ENCODE measurements around the gene PPIL1. TPM values are rescaled to one million over a fixed set of nuclear protein-coding genes. Genes with fewer than 3 reads are reported as not detected.

Gene PPIL1
- 10 to 100 TPM; 36.1 to 46.8 (median 39.6) TPM for total RNA-seq (2021; fragmentation: NEBNext Ultra II Directional; extraction: Animal tissue kit (Norgen Biotek cat#: 25700))
- long read RNA-seq, transcript PPIL1-201 (4 exons, 1,739 nt), result major isoform, 52 of 55 reads
- long read RNA-seq, partial matches to known transcripts, result 2 of 55 reads
- long read RNA-seq, other reads (novel, unspliced or antisense), result 0 of 55 reads

- peak within 1 kb of the TSS; percentile 99 for H3K4me3 Mint-ChIP-seq
- peaks cover 60% of the 10 kb centered on the region for H3K4me1 Mint-ChIP-seq (ENCODE audit: low read depth)
- DNase-seq, result peak; percentile 85
- no peaks in the 10 kb centered on the region for H3K27me3 Mint-ChIP-seq (ENCODE audit: insufficient read depth)
- peak; percentile 15; the same call in 1 of the 2 replicates for TF ChIP-seq CTCF (IDR thresholded peaks at IDR 0.05)
- peak within 1 kb of the TSS; percentile 100 for H3K27ac Mint-ChIP-seq
- H3K36me3 Mint-ChIP-seq (ENCODE audit: low read depth), result peaks cover 16% of the 10 kb centered on the region; the same call in 1 of the 2 replicates
- H3K9me3 Mint-ChIP-seq, result no peaks in the 10 kb centered on the region
These were observed at the start of gene PPIL1 for GRCh38 chr6:36874443-36875249. Gene PPIL1, minus strand, starts transcription at chr6:36874803. Its CDS starts 31 bp downstream, at chr6:36874772.

- DNase-seq, result no peak
- no peak overlapping the region for H3K4me3 Mint-ChIP-seq
- no peaks in the 10 kb centered on the region for H3K9me3 Mint-ChIP-seq
- peaks cover 44% of the 10 kb centered on the region for H3K4me1 Mint-ChIP-seq (ENCODE audit: low read depth)
- H3K36me3 Mint-ChIP-seq (ENCODE audit: low read depth), result peaks cover 41% of the 10 kb centered on the region
- peak overlapping the region; percentile 17; the same call in 1 of the 2 replicates for H3K27ac Mint-ChIP-seq
- TF ChIP-seq CTCF (IDR thresholded peaks at IDR 0.05), result no peak
- peaks cover 1% of the 10 kb centered on the region; the same call in 1 of the 2 replicates for H3K27me3 Mint-ChIP-seq (ENCODE audit: insufficient read depth)
These were observed 49.5 kb upstream of the PPIL1 start for GRCh38 chr6:36924131-36924530.

- no peak for TF ChIP-seq CTCF (IDR thresholded peaks at IDR 0.05)
- DNase-seq, result no peak
- Mint-ChIP-seq H3K9me3 (no peaks in the 10 kb centered on the region), H3K36me3 (ENCODE audit: low read depth) (peaks cover 48% of the 10 kb centered on the region), H3K4me3 (no peak overlapping the region), H3K27ac (no peak overlapping the region), H3K27me3 (ENCODE audit: insufficient read depth) (no peaks in the 10 kb centered on the region), H3K4me1 (ENCODE audit: low read depth) (peaks cover 66% of the 10 kb centered on the region)
These were observed 45.9 kb upstream of the PPIL1 start for GRCh38 chr6:36920546-36920945.

- H3K9me3 Mint-ChIP-seq, result no peaks in the 10 kb centered on the region
- H3K27ac Mint-ChIP-seq, result no peak overlapping the region
- peaks cover 61% of the 10 kb centered on the region for H3K4me1 Mint-ChIP-seq (ENCODE audit: low read depth)
- no peaks in the 10 kb centered on the region for H3K27me3 Mint-ChIP-seq (ENCODE audit: insufficient read depth)
- no peak for TF ChIP-seq CTCF (IDR thresholded peaks at IDR 0.05)
- no peak overlapping the region for H3K4me3 Mint-ChIP-seq
- H3K36me3 Mint-ChIP-seq (ENCODE audit: low read depth), result peaks cover 48% of the 10 kb centered on the region
- no peak for DNase-seq
These were observed 45.4 kb upstream of the PPIL1 start for GRCh38 chr6:36920049-36920448.

GRCh38 chr6:36917541-36918193, 43.1 kb upstream of the PPIL1 start:
- DNase-seq, result peak; percentile 86
- Mint-ChIP-seq H3K27me3 (ENCODE audit: insufficient read depth) (no peaks in the 10 kb centered on the region; the same call in 1 of the 2 replicates), H3K9me3 (no peaks in the 10 kb centered on the region), H3K36me3 (ENCODE audit: low read depth) (peaks cover 38% of the 10 kb centered on the region), H3K4me1 (ENCODE audit: low read depth) (peaks cover 64% of the 10 kb centered on the region), H3K27ac (peak overlapping the region; percentile 83), H3K4me3 (peak overlapping the region; percentile 22; the same call in 1 of the 2 replicates)
- no peak for TF ChIP-seq CTCF (IDR thresholded peaks at IDR 0.05)

All from HFFc6 (cell line).